GM18517 (cell line): ENCODE data around the gene GPRASP1.

Source experiments
- ATAC-seq: cut with Tn5 transposase; IDR thresholded peaks from one replicate; pipeline ENCODE4 v1.9.1; 2021; ENCODE audit warnings: mild to moderate bottlenecking, moderate library complexity; ENCODE audit not compliant: unreplicated experiment

Gene GPRASP1

DNA sequence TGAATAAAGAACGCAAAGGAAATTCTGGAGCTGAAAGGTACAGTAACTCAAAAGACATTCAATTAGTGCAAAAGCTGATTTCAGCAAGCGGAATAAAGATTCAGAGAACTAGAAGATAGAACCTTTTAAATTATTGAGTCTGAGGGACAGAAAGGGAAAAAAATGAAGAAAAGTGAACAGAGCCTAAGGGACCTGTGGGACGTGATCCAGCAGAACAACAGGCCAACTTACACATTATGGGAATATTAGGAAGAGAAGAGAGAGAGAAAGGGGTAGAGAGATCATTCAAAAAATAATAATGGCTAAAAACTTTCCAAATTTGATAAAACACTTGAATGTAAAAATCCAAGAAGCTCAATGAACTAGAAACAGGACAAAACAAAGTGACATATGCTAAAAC is 43.5 kb downstream of the GPRASP1 start:
- no peak for ATAC-seq

DNA sequence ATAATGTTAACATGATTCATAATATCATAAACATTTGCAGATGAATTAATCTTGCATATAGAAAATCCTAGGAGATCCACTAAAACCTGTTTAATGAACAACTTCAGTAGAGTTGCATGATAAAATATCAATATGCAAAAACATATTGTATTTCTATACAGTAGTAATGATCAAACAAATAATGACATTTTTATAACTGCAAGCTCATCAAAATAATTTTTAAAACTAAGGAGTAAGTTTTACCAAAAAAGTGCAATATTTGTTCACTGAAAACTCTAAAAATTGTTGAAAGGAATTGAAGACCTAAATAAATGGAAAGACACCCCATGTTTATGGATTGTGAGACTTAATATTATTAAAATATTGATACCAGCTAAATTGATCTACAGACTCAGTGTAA is 45.0 kb downstream of the GPRASP1 start:
- no peak for ATAC-seq

DNA sequence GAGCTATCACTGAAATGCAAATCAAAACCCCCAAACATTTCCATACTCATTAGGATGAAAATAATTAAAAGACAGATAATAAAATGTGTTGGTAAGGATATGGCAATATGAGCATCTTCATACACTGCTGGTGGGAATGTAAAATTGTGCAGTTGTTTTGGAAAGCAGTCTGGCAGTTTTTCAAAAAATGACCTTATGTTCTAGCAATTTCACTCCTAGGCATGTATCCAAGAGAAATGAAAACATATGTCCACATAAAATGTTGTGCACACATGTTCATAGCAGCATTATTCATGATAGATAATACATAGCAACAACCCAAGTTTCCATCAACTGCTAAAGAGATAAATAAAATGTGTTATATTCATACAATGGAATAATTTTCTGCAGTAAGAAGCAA is 46.2 kb downstream of the GPRASP1 start:
- ATAC-seq: no peak
